Measurements from ENCODE around the gene SPTLC2.

- TF ChIP-seq CTCF (IDR thresholded peaks at IDR 0.05): no peak
- no peak for TF ChIP-seq POLR2A (IDR thresholded peaks at IDR 0.05)
- TF ChIP-seq POLR2AphosphoS5 (IDR thresholded peaks at IDR 0.05): no peak
These were observed 25.5 kb downstream of the SPTLC2 start for GRCh38 chr14:77590845-77591485.

Measured in suprapubic skin (tissue), 4 donors.